Thymus (tissue), 11 donors: ENCODE measurements around the gene GFRA1. TPM values are rescaled to one million over a fixed set of nuclear protein-coding genes. Genes with fewer than 3 reads are reported as not detected.

Experiments
- DNase-seq, 9 donors: peaks; one replicate each; pipeline ENCODE4 v3.0.0-alpha.2; 2013; ENCODE audit warnings: low spot score in 9 of 9, low read depth in 6 of 9, missing footprints in 1 of 9
- H3K27ac ChIP-seq, 2 donors: one replicate each; pipeline ENCODE4 v1.5.1; 2013; ENCODE audit warnings: control low read depth in 1 of 2, low read depth in 1 of 2, low read length in 1 of 2, mild to moderate bottlenecking in 1 of 2, moderate library complexity in 1 of 2
- H3K27me3 ChIP-seq, 2 donors: one replicate each; pipeline ENCODE4 v1.5.1; 2013; ENCODE audit warnings: low read length in 1 of 2; ENCODE audit not compliant: control insufficient read depth in 2 of 2, insufficient read depth in 1 of 2
- H3K36me3 ChIP-seq, 2 donors: one replicate each; pipeline ENCODE4 v1.5.1; 2013; ENCODE audit warnings: low read length in 1 of 2, mild to moderate bottlenecking in 1 of 2, moderate library complexity in 1 of 2; ENCODE audit not compliant: control insufficient read depth in 2 of 2, insufficient read depth in 2 of 2
- H3K4me1 ChIP-seq, 2 donors: one replicate each; pipeline ENCODE4 v1.5.1; 2013; ENCODE audit warnings: low read length in 2 of 2; ENCODE audit not compliant: control insufficient read depth in 2 of 2, insufficient read depth in 2 of 2
- H3K4me3 ChIP-seq, 2 donors: one replicate each; pipeline ENCODE4 v1.5.1; 2013; ENCODE audit warnings: low read length in 2 of 2, control low read depth in 1 of 2, mild to moderate bottlenecking in 1 of 2
- H3K9me3 ChIP-seq, 2 donors: one replicate each; pipeline ENCODE4 v1.5.1; 2013; ENCODE audit warnings: low read length in 1 of 2, mild to moderate bottlenecking in 1 of 2; ENCODE audit not compliant: control insufficient read depth in 2 of 2, insufficient read depth in 1 of 2
- WGBS: extraction: QIAGEN DNeasy Blood & Tissue Kit; methylation state at CpG from one replicate; pipeline ENCODE4 v1.1.7; 2013; 5-methylcytosine and 5-hydroxymethylcytosine counted together
- polyA plus RNA-seq: library from polyadenylated mRNA; stranded (reverse); fragments of 200-250 nt; gene quantifications from one replicate; pipeline ENCODE4 v1.2.3, GENCODE V29; 2013
- total RNA-seq: library from RNA; stranded (reverse); fragments of 120-200 nt; gene quantifications from one replicate; pipeline ENCODE4 v1.2.4, GENCODE V29; 2013
- donor health status: healthy.

The GFRA1 gene
- total and polyA plus RNA-seq, 2 donors = 1.6 to 5.0 TPM

GRCh38 chr10:116164291-116164690, 108.7 kb downstream of the GFRA1 start:
- no peak overlapping the region for H3K4me3 ChIP-seq
- H3K36me3 ChIP-seq = no peaks in the 10 kb centered on the region
- 71% methylated on average over 5 of the region's 5 CpGs for WGBS
- DNase-seq = no peak
- no peaks in the 10 kb centered on the region for H3K9me3 ChIP-seq
- H3K27me3 ChIP-seq = no peaks in the 10 kb centered on the region
- H3K4me1 ChIP-seq = no peaks in the 10 kb centered on the region
- H3K27ac ChIP-seq = no peak overlapping the region

GRCh38 chr10:116163333-116164131, 109.5 kb downstream of the GFRA1 start:
- 93% methylated on average over 18 of the region's 18 CpGs for WGBS
- H3K4me1 ChIP-seq = no peaks in the 10 kb centered on the region
- H3K27me3 ChIP-seq = no peaks in the 10 kb centered on the region
- H3K4me3 ChIP-seq = no peak overlapping the region
- H3K9me3 ChIP-seq = no peaks in the 10 kb centered on the region
- no peaks in the 10 kb centered on the region for H3K36me3 ChIP-seq
- H3K27ac ChIP-seq = no peak overlapping the region
- DNase-seq = no peak

- H3K4me3 ChIP-seq = no peak overlapping the region
- no peak for DNase-seq
- no peaks in the 10 kb centered on the region for H3K4me1 ChIP-seq
- no peaks in the 10 kb centered on the region for H3K27me3 ChIP-seq
- no peaks in the 10 kb centered on the region for H3K9me3 ChIP-seq
- WGBS = 89% methylated on average over 4 of the region's 4 CpGs
- no peaks in the 10 kb centered on the region for H3K36me3 ChIP-seq
- no peak overlapping the region for H3K27ac ChIP-seq
Observed at GRCh38 chr10:116162851-116163250, 110.2 kb downstream of the GFRA1 start.

GRCh38 chr10:116160271-116160670, 112.7 kb downstream of the GFRA1 start:
- Histone ChIP-seq H3K9me3 (no peaks in the 10 kb centered on the region), H3K4me1 (no peaks in the 10 kb centered on the region), H3K27me3 (no peaks in the 10 kb centered on the region), H3K27ac (no peak overlapping the region), H3K36me3 (no peaks in the 10 kb centered on the region), H3K4me3 (no peak overlapping the region)
- DNase-seq = no peak
- WGBS = 91% methylated on average over 2 of the region's 2 CpGs

GRCh38 chr10:116159197-116159596, 113.8 kb downstream of the GFRA1 start:
- 81% methylated on average over 2 of the region's 2 CpGs for WGBS
- Histone ChIP-seq H3K27ac (no peak overlapping the region), H3K27me3 (no peaks in the 10 kb centered on the region)

GRCh38 chr10:116158036-116158435, 115.0 kb downstream of the GFRA1 start:
- Histone ChIP-seq H3K9me3 (no peaks in the 10 kb centered on the region), H3K36me3 (no peaks in the 10 kb centered on the region), H3K4me1 (no peaks in the 10 kb centered on the region), H3K4me3 (no peak overlapping the region), H3K27me3 (no peaks in the 10 kb centered on the region), H3K27ac (no peak overlapping the region)
- 87% methylated on average over 2 of the region's 2 CpGs for WGBS
- DNase-seq = no peak

More at GRCh38 chr10:116159197-116159596, 113.8 kb downstream of the GFRA1 start:
- Histone ChIP-seq H3K4me1 (no peaks in the 10 kb centered on the region), H3K36me3 (no peaks in the 10 kb centered on the region), H3K9me3 (no peaks in the 10 kb centered on the region), H3K4me3 (no peak overlapping the region)
- DNase-seq = no peak

- H3K36me3 ChIP-seq = no peaks in the 10 kb centered on the region
Observed at GRCh38 chr10:116157485-116157884, 115.5 kb downstream of the GFRA1 start.

GRCh38 chr10:116156819-116157218, 116.2 kb downstream of the GFRA1 start:
- WGBS = 87% methylated on average over 5 of the region's 5 CpGs
- H3K4me1 ChIP-seq = no peaks in the 10 kb centered on the region

More at GRCh38 chr10:116157485-116157884, 115.5 kb downstream of the GFRA1 start:
- H3K9me3 ChIP-seq = no peaks in the 10 kb centered on the region
- no peak overlapping the region for H3K4me3 ChIP-seq
- 90% methylated on average over 1 of the region's 1 CpG for WGBS
- DNase-seq = no peak
- no peak overlapping the region for H3K27ac ChIP-seq
- H3K4me1 ChIP-seq = no peaks in the 10 kb centered on the region
- no peaks in the 10 kb centered on the region for H3K27me3 ChIP-seq

GRCh38 chr10:116155191-116155590, 117.8 kb downstream of the GFRA1 start:
- Histone ChIP-seq H3K27me3 (no peaks in the 10 kb centered on the region), H3K4me1 (no peaks in the 10 kb centered on the region), H3K36me3 (no peaks in the 10 kb centered on the region), H3K9me3 (no peaks in the 10 kb centered on the region), H3K4me3 (no peak overlapping the region), H3K27ac (no peak overlapping the region)
- WGBS = 93% methylated on average over 1 of the region's 1 CpG
- DNase-seq = no peak

More at GRCh38 chr10:116156819-116157218, 116.2 kb downstream of the GFRA1 start:
- H3K9me3 ChIP-seq = no peaks in the 10 kb centered on the region
- no peak overlapping the region for H3K27ac ChIP-seq
- H3K4me3 ChIP-seq = no peak overlapping the region
- no peaks in the 10 kb centered on the region for H3K27me3 ChIP-seq
- no peak for DNase-seq
- H3K36me3 ChIP-seq = no peaks in the 10 kb centered on the region
